ENCODE results near the gene FOXN1. TPM values are rescaled to one million over a fixed set of nuclear protein-coding genes. Genes with fewer than 3 reads are reported as not detected.

The FOXN1 gene
- total RNA-seq, 1 donor: not detected

GRCh38 chr17:28530250-28530649 lies 24.1 kb downstream of the FOXN1 start:
- Histone ChIP-seq H3K9me3 (ENCODE audit: low read depth, low read length) (no peaks in the 10 kb centered on the region), H3K4me1 (ENCODE audit: insufficient read depth, low read length) (peaks cover 14% of the 10 kb centered on the region), H3K4me2 (ENCODE audit: insufficient read depth, low read length) (no peak overlapping the region), H3K36me3 (ENCODE audit: insufficient read depth, low read length) (no peaks in the 10 kb centered on the region), H3K27ac (ENCODE audit: low read depth, low read length) (no peak overlapping the region), H3K27me3 (ENCODE audit: insufficient read depth, low read length) (no peaks in the 10 kb centered on the region), H4K20me1 (ENCODE audit: insufficient read depth, low read length) (no peaks in the 10 kb centered on the region), H2AFZ (ENCODE audit: low read length) (no peak overlapping the region), H3K79me2 (ENCODE audit: insufficient read depth, low read length) (no peaks in the 10 kb centered on the region), H3K4me3 (ENCODE audit: insufficient read depth, low read length) (no peak overlapping the region)
- TF ChIP-seq CTCF (IDR thresholded peaks at IDR 0.05; ENCODE audit: extremely low read depth, low read depth, low read length): no peak
- no peak for DNase-seq (ENCODE audit: insufficient read length, low spot score, missing footprints)

- Histone ChIP-seq H3K36me3 (ENCODE audit: insufficient read depth, low read length) (no peaks in the 10 kb centered on the region), H3K27ac (ENCODE audit: low read depth, low read length) (no peak overlapping the region), H3K79me2 (ENCODE audit: insufficient read depth, low read length) (no peaks in the 10 kb centered on the region), H2AFZ (ENCODE audit: low read length) (no peak overlapping the region), H3K4me2 (ENCODE audit: insufficient read depth, low read length) (no peak overlapping the region), H3K4me3 (ENCODE audit: insufficient read depth, low read length) (no peak overlapping the region), H3K9me3 (ENCODE audit: low read depth, low read length) (no peaks in the 10 kb centered on the region), H4K20me1 (ENCODE audit: insufficient read depth, low read length) (no peaks in the 10 kb centered on the region), H3K4me1 (ENCODE audit: insufficient read depth, low read length) (peaks cover 11% of the 10 kb centered on the region), H3K27me3 (ENCODE audit: insufficient read depth, low read length) (no peaks in the 10 kb centered on the region)
- TF ChIP-seq CTCF (IDR thresholded peaks at IDR 0.05; ENCODE audit: extremely low read depth, low read depth, low read length): no peak
- DNase-seq (ENCODE audit: insufficient read length, low spot score, missing footprints): peak; percentile 64
Observed at GRCh38 chr17:28530926-28531325, 24.8 kb downstream of the FOXN1 start.

GRCh38 chr17:28532050-28532960 lies 26.2 kb downstream of the FOXN1 start:
- DNase-seq (ENCODE audit: insufficient read length, low spot score, missing footprints): peak; percentile 86
- H3K36me3 ChIP-seq (ENCODE audit: insufficient read depth, low read length): no peaks in the 10 kb centered on the region
- H3K79me2 ChIP-seq (ENCODE audit: insufficient read depth, low read length): no peaks in the 10 kb centered on the region
- H3K4me3 ChIP-seq (ENCODE audit: insufficient read depth, low read length): no peak overlapping the region
- peaks cover 11% of the 10 kb centered on the region for H3K4me1 ChIP-seq (ENCODE audit: insufficient read depth, low read length)
- TF ChIP-seq CTCF (IDR thresholded peaks at IDR 0.05; ENCODE audit: extremely low read depth, low read depth, low read length): no peak
- no peaks in the 10 kb centered on the region for H3K9me3 ChIP-seq (ENCODE audit: low read depth, low read length)
- no peak overlapping the region for H3K4me2 ChIP-seq (ENCODE audit: insufficient read depth, low read length)
- H3K27ac ChIP-seq (ENCODE audit: low read depth, low read length): no peak overlapping the region
- peak overlapping the region; percentile 35 for H2AFZ ChIP-seq (ENCODE audit: low read length)
- H3K27me3 ChIP-seq (ENCODE audit: insufficient read depth, low read length): no peaks in the 10 kb centered on the region
- H4K20me1 ChIP-seq (ENCODE audit: insufficient read depth, low read length): no peaks in the 10 kb centered on the region

- Histone ChIP-seq H3K4me3 (ENCODE audit: insufficient read depth, low read length) (no peak overlapping the region), H3K27ac (ENCODE audit: low read depth, low read length) (no peak overlapping the region), H3K4me2 (ENCODE audit: insufficient read depth, low read length) (no peak overlapping the region), H4K20me1 (ENCODE audit: insufficient read depth, low read length) (no peaks in the 10 kb centered on the region), H2AFZ (ENCODE audit: low read length) (peak overlapping the region; percentile 35), H3K4me1 (ENCODE audit: insufficient read depth, low read length) (peaks cover 11% of the 10 kb centered on the region), H3K27me3 (ENCODE audit: insufficient read depth, low read length) (no peaks in the 10 kb centered on the region), H3K9me3 (ENCODE audit: low read depth, low read length) (no peaks in the 10 kb centered on the region), H3K79me2 (ENCODE audit: insufficient read depth, low read length) (no peaks in the 10 kb centered on the region), H3K36me3 (ENCODE audit: insufficient read depth, low read length) (no peaks in the 10 kb centered on the region)
- no peak for TF ChIP-seq CTCF (IDR thresholded peaks at IDR 0.05; ENCODE audit: extremely low read depth, low read depth, low read length)
- peak; percentile 93 for DNase-seq (ENCODE audit: insufficient read length, low spot score, missing footprints)
Observed at GRCh38 chr17:28533091-28533807, 27.1 kb downstream of the FOXN1 start.
